Panc1 (cell line): ENCODE data around the gene FARP1.

ENCODE experiments used
- POLR2AphosphoS5 ChIP-seq: IDR thresholded peaks from 2 replicates; pipeline ENCODE4 v1.6.1; 2012; ENCODE audit warnings: mild to moderate bottlenecking, low read depth, low read length, moderate library complexity
- TF ChIP-seq, protein P1 (sequence below): fragments of 450-650 bp; IDR thresholded peaks from 2 replicates; pipeline ENCODE4 v1.5.1; 2017; ENCODE audit warnings: mild to moderate bottlenecking

DNA sequence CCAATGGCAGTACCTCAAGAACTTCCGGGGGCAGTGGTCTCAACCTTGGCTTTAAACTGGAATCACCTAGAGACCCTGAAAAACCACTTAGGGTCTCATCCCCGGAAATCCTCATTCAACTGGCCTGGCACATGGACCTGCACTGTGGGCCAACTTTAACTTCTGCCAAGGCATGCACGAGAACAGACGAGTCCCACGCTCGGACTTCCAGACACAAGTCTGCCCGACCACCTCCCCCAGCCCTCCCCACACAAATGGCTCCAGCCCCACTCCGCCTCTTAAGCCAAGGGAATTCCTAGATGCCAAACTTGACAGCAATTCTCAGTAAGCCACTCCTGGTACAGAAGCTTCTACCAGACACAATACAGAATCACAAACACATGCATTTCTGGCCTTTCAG, 320.1 kb downstream of the FARP1 start:
- TF ChIP-seq, protein P1, sequence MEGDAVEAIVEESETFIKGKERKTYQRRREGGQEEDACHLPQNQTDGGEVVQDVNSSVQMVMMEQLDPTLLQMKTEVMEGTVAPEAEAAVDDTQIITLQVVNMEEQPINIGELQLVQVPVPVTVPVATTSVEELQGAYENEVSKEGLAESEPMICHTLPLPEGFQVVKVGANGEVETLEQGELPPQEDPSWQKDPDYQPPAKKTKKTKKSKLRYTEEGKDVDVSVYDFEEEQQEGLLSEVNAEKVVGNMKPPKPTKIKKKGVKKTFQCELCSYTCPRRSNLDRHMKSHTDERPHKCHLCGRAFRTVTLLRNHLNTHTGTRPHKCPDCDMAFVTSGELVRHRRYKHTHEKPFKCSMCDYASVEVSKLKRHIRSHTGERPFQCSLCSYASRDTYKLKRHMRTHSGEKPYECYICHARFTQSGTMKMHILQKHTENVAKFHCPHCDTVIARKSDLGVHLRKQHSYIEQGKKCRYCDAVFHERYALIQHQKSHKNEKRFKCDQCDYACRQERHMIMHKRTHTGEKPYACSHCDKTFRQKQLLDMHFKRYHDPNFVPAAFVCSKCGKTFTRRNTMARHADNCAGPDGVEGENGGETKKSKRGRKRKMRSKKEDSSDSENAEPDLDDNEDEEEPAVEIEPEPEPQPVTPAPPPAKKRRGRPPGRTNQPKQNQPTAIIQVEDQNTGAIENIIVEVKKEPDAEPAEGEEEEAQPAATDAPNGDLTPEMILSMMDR, result no peak
- TF ChIP-seq POLR2AphosphoS5, result no peak
